ENCODE measurements around the gene UNC13B. TPM values are rescaled to one million over a fixed set of nuclear protein-coding genes. Genes with fewer than 3 reads are reported as not detected.
"Not testable (repeated sequence)": the region's sequence is repeated elsewhere in the genome, so short reads cannot be mapped to it uniquely, and the experiment has no call there.

UNC13B gene
- total and polyA plus RNA-seq, 4 donors, result 8.0 to 33.7 (median 30.3) TPM

DNA sequence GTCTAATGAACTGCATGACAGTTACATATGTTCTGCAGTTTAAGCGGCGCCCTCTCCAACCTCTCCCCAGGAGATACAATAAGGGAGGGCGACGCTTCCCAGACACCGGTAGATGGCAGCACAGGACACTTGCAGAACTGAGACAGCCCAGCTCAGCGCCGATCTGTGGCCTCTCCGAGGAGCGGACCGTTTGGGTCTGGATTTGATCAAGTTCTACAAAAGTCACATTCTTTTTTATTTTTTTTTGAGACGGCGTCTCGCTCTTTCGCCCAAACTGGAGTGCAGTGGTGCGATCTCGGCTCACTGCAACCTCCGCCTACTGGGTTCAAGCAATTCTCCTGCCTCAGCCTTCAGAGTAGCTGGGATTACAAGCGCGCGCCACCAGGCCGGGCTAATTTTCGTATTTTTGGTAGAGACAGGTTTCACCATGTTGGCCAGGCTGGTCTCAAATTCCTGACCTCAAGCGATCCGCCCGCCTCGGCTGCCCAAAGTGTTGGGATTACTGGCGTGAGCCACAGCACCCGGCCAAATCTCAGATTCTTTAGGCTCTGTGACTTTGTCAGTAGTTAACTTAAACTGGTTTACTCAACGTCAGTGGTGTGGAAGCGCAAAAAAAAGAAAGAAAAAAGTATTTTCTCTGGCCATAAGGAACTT is 44.8 kb upstream of the UNC13B start:
- WGBS, 2 donors, result 3 to 5% methylated on average over 30 of the region's 30 CpGs
- H3K36me3 ChIP-seq (ENCODE audit: control insufficient read depth in 1 of 2, insufficient read depth in 2 of 2, low read length in 1 of 2), result no peaks in the 10 kb centered on the region
- DNase-seq, result peak; percentile 93 to 95
- no peaks in the 10 kb centered on the region for H3K9me3 ChIP-seq (ENCODE audit: control insufficient read depth, low read length)
- H3K4me3 ChIP-seq (ENCODE audit: low read length in 2 of 2), result no peak overlapping the region
- H3K4me1 ChIP-seq (ENCODE audit: control insufficient read depth in 1 of 2, insufficient read depth in 2 of 2, low read length in 2 of 2), result no peaks in the 10 kb centered on the region
- peak overlapping the region; percentile 33 to 75 for H3K27ac ChIP-seq (ENCODE audit: low read depth in 1 of 2, low read length in 2 of 2)
- H3K27me3 ChIP-seq (ENCODE audit: control insufficient read depth in 1 of 2, insufficient read depth in 2 of 2, low read length in 1 of 2), result no peaks in the 10 kb centered on the region
- intact Hi-C loops (cut with DNase I), result loop anchor here (1.0 to 5.0 kb wide), 9 partner anchors 40 to 360 kb away; partner anchors contain the start of gene UNC13B (in 1 of the 2)
- peak; percentile 91 for ATAC-seq (ENCODE audit: low FRiP score)

DNA sequence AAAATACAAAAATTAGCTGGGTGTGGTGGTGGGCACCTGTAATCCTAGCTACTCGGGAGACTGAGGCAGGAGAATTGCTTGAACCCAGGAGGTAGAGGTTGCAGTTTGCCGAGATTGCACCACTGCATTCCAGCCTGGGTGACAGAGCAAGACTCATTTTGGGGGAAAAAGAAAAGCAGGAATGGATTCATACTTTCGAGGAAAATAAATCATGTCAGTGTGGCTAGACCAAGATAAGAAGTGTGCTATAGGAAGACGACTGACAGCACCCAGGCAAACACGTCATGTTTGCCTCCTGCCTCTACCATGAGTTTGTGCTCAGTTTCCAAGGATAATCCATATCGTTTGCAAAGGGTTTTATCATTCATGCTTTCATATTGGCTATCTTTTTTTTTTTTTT is 26.9 kb upstream of the UNC13B start:
- DNase-seq (no peak), ATAC-seq (ENCODE audit: low FRiP score) (no peak)
- intact Hi-C loops (cut with DNase I), result no loop called here
- WGBS, 2 donors, result 74 to 78% methylated on average over 6 of the region's 6 CpGs
- Histone ChIP-seq H3K27me3 (ENCODE audit: control insufficient read depth in 1 of 2, insufficient read depth in 2 of 2, low read length in 1 of 2) (no peaks in the 10 kb centered on the region), H3K4me1 (ENCODE audit: control insufficient read depth in 1 of 2, insufficient read depth in 2 of 2, low read length in 2 of 2) (no peaks in the 10 kb centered on the region), H3K9me3 (ENCODE audit: control insufficient read depth, low read length) (no peaks in the 10 kb centered on the region), H3K27ac (ENCODE audit: low read depth in 1 of 2, low read length in 2 of 2) (no peak overlapping the region), H3K4me3 (ENCODE audit: low read length in 2 of 2) (no peak overlapping the region), H3K36me3 (ENCODE audit: control insufficient read depth in 1 of 2, insufficient read depth in 2 of 2, low read length in 1 of 2) (no peaks in the 10 kb centered on the region)

- no peak for DNase-seq
- Histone ChIP-seq H3K36me3 (ENCODE audit: control insufficient read depth in 1 of 2, insufficient read depth in 2 of 2, low read length in 1 of 2) (no peaks in the 10 kb centered on the region), H3K27me3 (ENCODE audit: control insufficient read depth in 1 of 2, insufficient read depth in 2 of 2, low read length in 1 of 2) (no peaks in the 10 kb centered on the region), H3K4me1 (ENCODE audit: control insufficient read depth in 1 of 2, insufficient read depth in 2 of 2, low read length in 2 of 2) (no peaks in the 10 kb centered on the region), H3K9me3 (ENCODE audit: control insufficient read depth, low read length) (peaks cover 1% of the 10 kb centered on the region), H3K27ac (ENCODE audit: low read depth in 1 of 2, low read length in 2 of 2) (no peak overlapping the region), H3K4me3 (ENCODE audit: low read length in 2 of 2) (no peak overlapping the region)
- WGBS, 2 donors, result 90 to 92% methylated on average over 7 of the region's 7 CpGs
- ATAC-seq (ENCODE audit: low FRiP score), result no peak
- intact Hi-C loops (cut with DNase I), result no loop called here
Measured at GRCh38 chr9:35135988-35136387, 25.8 kb upstream of the UNC13B start.

- ATAC-seq (ENCODE audit: low FRiP score), result no peak
- no peak for DNase-seq
- intact Hi-C loops (cut with DNase I), result no loop called here
- no peak overlapping the region for H3K4me3 ChIP-seq (ENCODE audit: low read length in 2 of 2)
- WGBS, 2 donors, result 81% methylated on average over 8 of the region's 8 CpGs
- H3K36me3 ChIP-seq (ENCODE audit: control insufficient read depth in 1 of 2, insufficient read depth in 2 of 2, low read length in 1 of 2), result no peaks in the 10 kb centered on the region
- no peak overlapping the region for H3K27ac ChIP-seq (ENCODE audit: low read depth in 1 of 2, low read length in 2 of 2)
- H3K4me1 ChIP-seq (ENCODE audit: control insufficient read depth in 1 of 2, insufficient read depth in 2 of 2, low read length in 2 of 2), result no peaks in the 10 kb centered on the region
- peaks cover 7% of the 10 kb centered on the region for H3K9me3 ChIP-seq (ENCODE audit: control insufficient read depth, low read length)
- no peaks in the 10 kb centered on the region for H3K27me3 ChIP-seq (ENCODE audit: control insufficient read depth in 1 of 2, insufficient read depth in 2 of 2, low read length in 1 of 2)
Measured at GRCh38 chr9:35136866-35137265, 24.9 kb upstream of the UNC13B start.

DNA sequence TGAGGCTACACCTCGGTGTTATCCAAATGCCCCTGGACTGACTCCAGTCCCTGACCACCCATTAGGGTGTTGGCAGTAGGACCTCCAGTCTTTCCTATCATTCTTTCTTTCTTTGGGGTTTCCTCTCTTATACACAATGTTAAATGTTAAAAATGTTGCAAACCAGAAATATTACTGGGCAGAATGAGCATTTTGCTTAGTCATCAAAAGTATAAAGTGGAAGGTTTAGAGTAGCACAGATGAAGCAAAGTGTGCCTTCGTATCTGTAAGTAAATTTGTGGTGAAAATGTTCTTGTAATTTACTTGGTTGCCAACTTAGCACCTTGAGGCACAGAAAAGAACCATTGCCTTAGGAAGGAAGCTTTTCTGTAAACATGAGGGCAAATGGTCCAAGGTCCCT is 21.7 kb upstream of the UNC13B start:
- WGBS, 2 donors, result 87 to 88% methylated on average over 2 of the region's 2 CpGs
- intact Hi-C loops (cut with DNase I), result no loop called here
- H3K9me3 ChIP-seq (ENCODE audit: control insufficient read depth, low read length), result peaks cover 11% of the 10 kb centered on the region
- no peak for DNase-seq
- H3K27ac ChIP-seq (ENCODE audit: low read depth in 1 of 2, low read length in 2 of 2), result no peak overlapping the region
- no peaks in the 10 kb centered on the region for H3K4me1 ChIP-seq (ENCODE audit: control insufficient read depth in 1 of 2, insufficient read depth in 2 of 2, low read length in 2 of 2)
- no peak overlapping the region for H3K4me3 ChIP-seq (ENCODE audit: low read length in 2 of 2)
- no peaks in the 10 kb centered on the region for H3K27me3 ChIP-seq (ENCODE audit: control insufficient read depth in 1 of 2, insufficient read depth in 2 of 2, low read length in 1 of 2)
- H3K36me3 ChIP-seq (ENCODE audit: control insufficient read depth in 1 of 2, insufficient read depth in 2 of 2, low read length in 1 of 2), result no peaks in the 10 kb centered on the region
- no peak for ATAC-seq (ENCODE audit: low FRiP score)

DNA sequence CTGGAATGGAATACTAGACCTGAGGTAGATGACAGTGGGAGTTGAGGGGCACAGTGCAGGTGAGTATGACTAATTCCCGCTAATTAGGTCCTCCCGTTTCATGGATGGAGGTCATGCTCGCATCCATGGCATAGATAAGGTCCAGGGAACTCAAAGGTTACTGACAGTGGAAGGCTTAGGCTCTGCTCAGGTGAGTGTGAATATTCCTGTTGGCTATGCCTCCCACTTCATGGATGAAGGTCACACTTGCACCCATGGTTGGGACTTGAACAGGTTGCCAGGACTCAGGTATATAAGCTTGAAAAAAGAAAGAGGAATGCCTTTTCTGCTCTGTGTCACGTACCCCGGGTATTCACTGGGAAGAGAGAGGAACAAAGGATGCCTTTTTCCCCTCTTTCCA is 19.8 kb upstream of the UNC13B start:
- Histone ChIP-seq H3K27ac (ENCODE audit: low read depth in 1 of 2, low read length in 2 of 2) (no peak overlapping the region), H3K4me3 (ENCODE audit: low read length in 2 of 2) (no peak overlapping the region), H3K27me3 (ENCODE audit: control insufficient read depth in 1 of 2, insufficient read depth in 2 of 2, low read length in 1 of 2) (no peaks in the 10 kb centered on the region), H3K9me3 (ENCODE audit: control insufficient read depth, low read length) (peaks cover 11% of the 10 kb centered on the region), H3K4me1 (ENCODE audit: control insufficient read depth in 1 of 2, insufficient read depth in 2 of 2, low read length in 2 of 2) (no peaks in the 10 kb centered on the region), H3K36me3 (ENCODE audit: control insufficient read depth in 1 of 2, insufficient read depth in 2 of 2, low read length in 1 of 2) (no peaks in the 10 kb centered on the region)
- intact Hi-C loops (cut with DNase I), result no loop called here
- DNase-seq (no peak), ATAC-seq (ENCODE audit: low FRiP score) (no peak)
- WGBS, 2 donors, result 92 to 94% methylated on average over 5 of the region's 5 CpGs

DNA sequence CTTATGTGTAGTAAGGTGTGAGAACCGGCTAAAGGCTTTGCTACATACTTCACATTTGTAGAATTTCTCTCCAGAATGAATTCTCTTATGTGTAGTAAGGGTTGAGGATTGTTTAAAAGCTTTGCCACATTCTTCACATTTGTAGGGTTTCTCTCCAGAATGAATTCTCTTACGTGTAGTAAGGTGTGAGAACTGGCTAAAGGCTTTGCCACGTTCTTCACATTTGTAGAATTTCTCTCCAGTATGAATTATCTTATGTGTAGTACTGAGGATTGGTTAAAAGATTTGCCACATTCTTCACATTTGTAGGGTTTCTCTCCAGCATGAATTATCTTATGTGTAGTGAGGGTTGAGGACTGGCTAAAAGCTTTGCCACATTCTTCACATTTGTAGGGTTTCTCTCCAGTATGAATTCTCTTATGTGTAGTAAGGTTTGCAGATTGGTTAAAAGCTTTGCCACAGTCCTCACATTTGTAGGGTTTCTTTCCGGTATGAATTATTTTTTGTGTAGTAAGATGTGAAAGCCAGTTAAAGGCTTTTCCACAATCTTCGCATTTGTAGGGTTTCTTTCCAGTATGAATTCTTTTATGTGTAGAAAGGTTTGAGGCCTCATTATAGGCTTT is 13.8 kb upstream of the UNC13B start:
- H3K27ac ChIP-seq (ENCODE audit: low read depth in 1 of 2, low read length in 2 of 2); H3K9me3 ChIP-seq (ENCODE audit: control insufficient read depth, low read length); H3K27me3 ChIP-seq (ENCODE audit: control insufficient read depth in 1 of 2, insufficient read depth in 2 of 2, low read length in 1 of 2); H3K4me3 ChIP-seq (ENCODE audit: low read length in 2 of 2); DNase-seq; intact Hi-C loops (cut with DNase I); H3K4me1 ChIP-seq (ENCODE audit: control insufficient read depth in 1 of 2, insufficient read depth in 2 of 2, low read length in 2 of 2); ATAC-seq (ENCODE audit: low FRiP score); H3K36me3 ChIP-seq (ENCODE audit: control insufficient read depth in 1 of 2, insufficient read depth in 2 of 2, low read length in 1 of 2): not testable (repeated sequence)
- WGBS, 2 donors, result 44 to 58% methylated on average over 5 of the region's 5 CpGs

DNA sequence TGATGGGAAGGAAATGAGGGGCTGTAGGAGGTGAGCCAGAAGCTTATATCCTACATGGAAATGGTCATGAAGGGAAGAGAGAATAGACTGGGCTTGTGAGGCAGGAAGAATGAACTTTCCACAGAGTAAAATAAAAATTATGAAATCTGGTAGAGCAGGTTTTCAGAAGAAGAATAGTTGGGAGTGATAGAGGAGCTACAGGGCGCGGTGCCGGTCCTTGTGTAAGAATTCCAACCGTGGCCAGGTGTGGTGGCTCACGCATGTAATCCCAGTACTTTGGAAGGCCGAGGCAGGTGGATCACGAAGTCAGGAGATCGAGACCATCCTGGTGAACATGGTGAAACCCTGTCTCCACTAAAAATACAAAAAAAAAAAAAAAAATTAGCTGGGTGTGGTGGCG is 8.9 kb upstream of the UNC13B start:
- Histone ChIP-seq H3K36me3 (ENCODE audit: control insufficient read depth in 1 of 2, insufficient read depth in 2 of 2, low read length in 1 of 2) (no peaks in the 10 kb centered on the region), H3K27ac (ENCODE audit: low read depth in 1 of 2, low read length in 2 of 2) (no peak overlapping the region), H3K4me1 (ENCODE audit: control insufficient read depth in 1 of 2, insufficient read depth in 2 of 2, low read length in 2 of 2) (no peaks in the 10 kb centered on the region), H3K9me3 (ENCODE audit: control insufficient read depth, low read length) (no peaks in the 10 kb centered on the region), H3K4me3 (ENCODE audit: low read length in 2 of 2) (no peak overlapping the region), H3K27me3 (ENCODE audit: control insufficient read depth in 1 of 2, insufficient read depth in 2 of 2, low read length in 1 of 2) (no peaks in the 10 kb centered on the region)
- WGBS, 2 donors, result 91 to 99% methylated on average over 8 to 9 of the region's 9 CpGs
- DNase-seq (no peak), ATAC-seq (ENCODE audit: low FRiP score) (no peak)
- intact Hi-C loops (cut with DNase I), result no loop called here

DNA sequence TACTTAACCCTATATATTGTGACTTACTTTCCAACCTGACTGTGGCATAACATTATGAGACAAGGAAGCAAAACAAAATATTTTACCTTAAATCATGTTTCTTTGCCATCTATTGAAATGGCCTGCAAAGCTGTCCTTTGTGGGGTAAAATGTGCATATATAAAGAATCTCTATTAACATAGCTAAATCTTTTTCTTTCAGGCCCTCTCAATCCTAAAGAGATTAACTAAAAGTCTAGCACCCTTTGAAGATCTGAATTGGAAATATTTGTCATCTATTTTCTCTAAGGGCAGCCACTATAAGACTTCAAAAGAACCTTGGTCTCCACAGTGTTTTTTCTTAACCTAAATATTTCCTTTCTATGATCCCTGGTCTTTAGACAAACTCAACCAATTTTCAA is 5.0 kb upstream of the UNC13B start:
- no peak for DNase-seq
- intact Hi-C loops (cut with DNase I), result loop anchor here in 1 of 2 donors (5.0 kb wide), 1 partner anchor 39 kb away; the partner anchor contains the start of gene ATOSB
- no peaks in the 10 kb centered on the region for H3K36me3 ChIP-seq (ENCODE audit: control insufficient read depth in 1 of 2, insufficient read depth in 2 of 2, low read length in 1 of 2)
- no peak overlapping the region for H3K27ac ChIP-seq (ENCODE audit: low read depth in 1 of 2, low read length in 2 of 2)
- no peak for ATAC-seq (ENCODE audit: low FRiP score)
- no peak overlapping the region for H3K4me3 ChIP-seq (ENCODE audit: low read length in 2 of 2)
- H3K27me3 ChIP-seq (ENCODE audit: control insufficient read depth in 1 of 2, insufficient read depth in 2 of 2, low read length in 1 of 2), result no peaks in the 10 kb centered on the region
- H3K4me1 ChIP-seq (ENCODE audit: control insufficient read depth in 1 of 2, insufficient read depth in 2 of 2, low read length in 2 of 2), result no peaks in the 10 kb centered on the region
- H3K9me3 ChIP-seq (ENCODE audit: control insufficient read depth, low read length), result no peaks in the 10 kb centered on the region

Data from aorta (tissue), 5 donors.